G401.6 (cell line): ENCODE results near the gene C4A.
"Not testable (repeated sequence)": the region's sequence is repeated elsewhere in the genome, so short reads cannot be mapped to it uniquely, and the experiment has no call there.

Experiments used
- FAIRE-seq: peaks from 2 replicates; lab custom pipeline; 2012; peaks lifted over from hg19 to GRCh38; lab: Jason Lieb, UNC

Gene C4A

DNA sequence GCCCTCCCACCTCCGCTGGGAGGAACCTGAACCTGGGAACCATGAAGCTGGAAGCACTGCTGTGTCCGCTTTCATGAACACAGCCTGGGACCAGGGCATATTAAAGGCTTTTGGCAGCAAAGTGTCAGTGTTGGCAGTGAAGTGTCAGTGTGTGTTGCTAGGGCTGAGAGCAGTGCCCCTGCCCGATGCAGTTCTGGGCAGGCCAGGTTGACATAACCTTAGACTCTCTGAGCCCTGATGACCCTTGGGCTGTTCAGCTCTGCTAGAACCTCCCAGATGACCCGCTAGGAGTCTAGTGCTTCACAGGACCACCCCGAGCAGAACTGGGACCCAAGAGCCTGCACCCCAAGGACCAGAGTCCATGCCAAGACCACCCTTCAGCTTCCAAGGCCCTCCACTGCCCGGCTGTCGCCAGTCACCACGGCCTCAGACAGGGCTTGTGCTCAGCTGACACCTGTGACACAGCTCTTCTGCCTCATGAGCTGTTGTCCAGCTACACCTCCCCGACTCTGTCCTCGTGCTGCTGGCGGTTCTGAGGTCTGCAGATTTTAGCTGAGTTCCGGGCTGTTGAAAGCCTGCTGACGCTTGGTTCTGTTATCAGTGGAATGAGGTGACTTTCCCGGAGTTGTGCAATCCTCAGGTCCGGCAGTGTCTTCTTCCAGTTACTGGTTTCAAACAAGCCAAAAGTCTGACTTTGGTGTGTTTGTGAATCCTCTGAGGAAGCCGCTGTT, 53.6 kb downstream of the C4A start:
- FAIRE-seq, result not testable (repeated sequence)

DNA sequence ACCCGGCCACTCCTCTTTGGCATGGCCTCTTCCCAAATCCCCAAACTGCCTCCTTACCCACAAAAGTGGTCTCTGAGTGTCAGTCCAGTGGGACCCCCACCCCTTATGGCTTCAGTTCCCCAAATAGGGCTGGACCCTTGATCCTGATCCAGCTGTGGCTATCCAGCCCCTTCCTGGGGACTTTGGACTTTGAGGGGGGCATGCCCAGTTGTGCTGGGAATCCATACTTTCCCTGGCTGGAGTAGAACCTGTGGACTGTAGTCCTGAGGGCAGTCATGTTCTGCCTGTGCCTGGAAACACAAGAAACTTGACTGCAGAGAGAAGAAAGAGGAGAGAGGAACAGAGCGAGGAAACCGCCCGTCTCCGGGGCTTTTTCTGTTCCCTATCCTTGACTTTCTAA, 55.3 kb downstream of the C4A start:
- FAIRE-seq, result not testable (repeated sequence)

DNA sequence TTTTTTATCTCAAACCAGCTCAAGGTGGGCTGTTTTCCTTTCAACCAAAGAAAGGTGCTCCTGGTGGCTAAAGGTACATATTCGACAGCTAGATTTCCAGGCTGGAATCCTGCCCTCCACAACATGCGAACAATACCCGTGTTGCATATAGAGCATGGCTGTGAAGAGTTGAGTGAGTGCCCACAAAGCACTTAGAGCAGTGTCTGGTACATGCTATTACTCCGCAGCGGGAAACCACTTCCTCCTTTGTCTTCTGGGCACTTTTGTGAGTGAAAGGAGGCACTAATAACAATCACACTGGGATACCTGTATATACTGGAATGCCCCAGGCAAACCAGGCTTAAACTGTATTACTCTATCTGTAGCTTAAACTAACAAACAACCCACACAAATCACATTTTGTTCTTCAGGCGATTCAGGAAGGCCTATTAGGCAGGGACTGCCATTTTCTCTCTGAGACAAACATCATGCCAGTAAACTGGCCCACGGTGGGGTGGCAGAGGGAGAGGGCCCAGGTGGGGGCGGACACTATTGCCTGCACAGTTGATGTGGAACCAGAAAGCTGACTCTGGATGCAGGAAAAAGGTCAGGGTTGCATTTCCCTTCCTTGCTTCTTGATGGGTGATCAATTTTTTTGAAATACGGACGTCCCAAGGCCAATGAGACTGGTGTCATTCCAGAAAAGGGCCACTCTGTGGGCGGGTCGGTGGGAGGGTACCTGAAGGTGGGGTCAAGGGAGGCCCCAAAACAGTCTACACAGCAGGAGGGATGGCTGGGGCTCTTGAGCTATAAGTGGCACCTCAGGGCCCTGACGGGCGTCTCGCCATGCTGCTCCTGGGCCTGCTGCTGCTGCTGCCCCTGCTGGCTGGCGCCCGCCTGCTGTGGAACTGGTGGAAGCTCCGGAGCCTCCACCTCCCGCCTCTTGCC, 56.0 kb downstream of the C4A start, which contains the start of gene CYP21A2:
Gene CYP21A2, plus strand, starts transcription at position 818 of the 927 bp plus-strand sequence. Its CDS starts 8 bp downstream, at position 826.
- not testable (repeated sequence) for FAIRE-seq

DNA sequence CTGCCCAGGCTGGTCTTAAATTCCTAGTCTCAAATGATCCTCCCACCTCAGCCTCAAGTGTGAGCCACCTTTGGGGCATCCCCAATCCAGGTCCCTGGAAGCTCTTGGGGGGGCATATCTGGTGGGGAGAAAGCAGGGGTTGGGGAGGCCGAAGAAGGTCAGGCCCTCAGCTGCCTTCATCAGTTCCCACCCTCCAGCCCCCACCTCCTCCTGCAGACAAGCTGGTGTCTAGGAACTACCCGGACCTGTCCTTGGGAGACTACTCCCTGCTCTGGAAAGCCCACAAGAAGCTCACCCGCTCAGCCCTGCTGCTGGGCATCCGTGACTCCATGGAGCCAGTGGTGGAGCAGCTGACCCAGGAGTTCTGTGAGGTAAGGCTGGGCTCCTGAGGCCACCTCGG, 57.0 kb downstream of the C4A start:
- FAIRE-seq, result not testable (repeated sequence)

DNA sequence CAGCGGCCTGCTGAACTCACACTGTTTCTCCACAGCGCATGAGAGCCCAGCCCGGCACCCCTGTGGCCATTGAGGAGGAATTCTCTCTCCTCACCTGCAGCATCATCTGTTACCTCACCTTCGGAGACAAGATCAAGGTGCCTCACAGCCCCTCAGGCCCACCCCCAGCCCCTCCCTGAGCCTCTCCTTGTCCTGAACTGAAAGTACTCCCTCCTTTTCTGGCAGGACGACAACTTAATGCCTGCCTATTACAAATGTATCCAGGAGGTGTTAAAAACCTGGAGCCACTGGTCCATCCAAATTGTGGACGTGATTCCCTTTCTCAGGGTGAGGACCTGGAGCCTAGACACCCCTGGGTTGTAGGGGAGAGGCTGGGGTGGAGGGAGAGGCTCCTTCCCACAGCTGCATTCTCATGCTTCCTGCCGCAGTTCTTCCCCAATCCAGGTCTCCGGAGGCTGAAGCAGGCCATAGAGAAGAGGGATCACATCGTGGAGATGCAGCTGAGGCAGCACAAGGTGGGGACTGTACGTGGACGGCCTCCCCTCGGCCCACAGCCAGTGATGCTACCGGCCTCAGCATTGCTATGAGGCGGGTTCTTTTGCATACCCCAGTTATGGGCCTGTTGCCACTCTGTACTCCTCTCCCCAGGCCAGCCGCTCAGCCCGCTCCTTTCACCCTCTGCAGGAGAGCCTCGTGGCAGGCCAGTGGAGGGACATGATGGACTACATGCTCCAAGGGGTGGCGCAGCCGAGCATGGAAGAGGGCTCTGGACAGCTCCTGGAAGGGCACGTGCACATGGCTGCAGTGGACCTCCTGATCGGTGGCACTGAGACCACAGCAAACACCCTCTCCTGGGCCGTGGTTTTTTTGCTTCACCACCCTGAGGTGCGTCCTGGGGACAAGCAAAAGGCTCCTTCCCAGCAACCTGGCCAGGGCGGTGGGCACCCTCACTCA, 57.7 kb downstream of the C4A start:
- not testable (repeated sequence) for FAIRE-seq

DNA sequence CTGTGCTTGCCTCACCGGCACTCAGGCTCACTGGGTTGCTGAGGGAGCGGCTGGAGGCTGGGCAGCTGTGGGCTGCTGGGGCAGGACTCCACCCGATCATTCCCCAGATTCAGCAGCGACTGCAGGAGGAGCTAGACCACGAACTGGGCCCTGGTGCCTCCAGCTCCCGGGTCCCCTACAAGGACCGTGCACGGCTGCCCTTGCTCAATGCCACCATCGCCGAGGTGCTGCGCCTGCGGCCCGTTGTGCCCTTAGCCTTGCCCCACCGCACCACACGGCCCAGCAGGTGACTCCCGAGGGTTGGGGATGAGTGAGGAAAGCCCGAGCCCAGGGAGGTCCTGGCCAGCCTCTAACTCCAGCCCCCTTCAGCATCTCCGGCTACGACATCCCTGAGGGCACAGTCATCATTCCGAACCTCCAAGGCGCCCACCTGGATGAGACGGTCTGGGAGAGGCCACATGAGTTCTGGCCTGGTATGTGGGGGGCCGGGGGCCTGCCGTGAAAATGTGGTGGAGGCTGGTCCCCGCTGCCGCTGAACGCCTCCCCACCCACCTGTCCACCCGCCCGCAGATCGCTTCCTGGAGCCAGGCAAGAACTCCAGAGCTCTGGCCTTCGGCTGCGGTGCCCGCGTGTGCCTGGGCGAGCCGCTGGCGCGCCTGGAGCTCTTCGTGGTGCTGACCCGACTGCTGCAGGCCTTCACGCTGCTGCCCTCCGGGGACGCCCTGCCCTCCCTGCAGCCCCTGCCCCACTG, 58.6 kb downstream of the C4A start:
- not testable (repeated sequence) for FAIRE-seq

DNA sequence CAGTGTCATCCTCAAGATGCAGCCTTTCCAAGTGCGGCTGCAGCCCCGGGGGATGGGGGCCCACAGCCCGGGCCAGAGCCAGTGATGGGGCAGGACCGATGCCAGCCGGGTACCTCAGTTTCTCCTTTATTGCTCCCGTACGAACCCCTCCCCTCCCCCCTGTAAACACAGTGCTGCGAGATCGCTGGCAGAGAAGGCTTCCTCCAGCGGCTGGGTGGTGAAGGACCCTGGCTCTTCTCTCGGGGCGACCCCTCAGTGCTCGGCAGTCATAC, 59.1 kb downstream of the C4A start:
- not testable (repeated sequence) for FAIRE-seq

DNA sequence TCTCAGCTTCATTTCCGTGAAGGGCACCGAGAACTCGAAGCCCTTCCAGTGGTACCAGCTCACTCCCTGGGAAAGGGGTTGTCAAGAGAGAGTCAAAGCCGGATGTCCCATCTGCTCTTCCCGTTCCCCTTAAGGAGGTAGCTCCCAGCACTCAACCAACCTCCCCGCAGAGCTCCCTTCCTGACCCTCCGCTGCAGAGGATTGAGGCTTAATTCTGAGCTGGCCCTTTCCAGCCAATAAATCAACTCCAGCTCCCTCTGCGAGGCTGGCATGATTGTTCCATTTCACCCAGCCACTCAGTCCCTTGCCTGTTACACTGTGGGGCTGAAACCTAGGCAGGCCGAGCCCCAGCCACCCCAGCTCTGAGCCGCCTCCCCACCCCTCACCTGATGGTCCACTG, 59.5 kb downstream of the C4A start:
- not testable (repeated sequence) for FAIRE-seq

DNA sequence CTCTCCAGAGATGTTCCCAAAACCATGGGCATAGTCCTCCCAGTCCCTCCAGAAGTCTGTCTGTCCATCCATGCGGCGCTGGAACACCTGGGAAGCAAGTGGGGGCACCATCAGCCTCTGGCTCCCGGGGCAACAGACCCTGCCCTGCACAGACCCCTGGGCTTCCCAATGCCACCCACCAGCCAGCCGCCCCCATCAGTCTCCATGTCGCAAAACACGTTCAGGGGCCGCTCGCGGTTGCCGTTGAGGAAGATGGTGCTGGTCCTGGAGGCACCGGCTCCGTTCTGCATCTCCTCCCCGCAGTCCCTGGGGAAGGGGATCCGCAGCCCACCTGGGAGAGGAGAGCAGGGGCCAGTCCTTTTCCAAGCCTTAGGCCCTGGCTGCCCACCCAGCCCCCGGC, 60.4 kb downstream of the C4A start:
- not testable (repeated sequence) for FAIRE-seq

DNA sequence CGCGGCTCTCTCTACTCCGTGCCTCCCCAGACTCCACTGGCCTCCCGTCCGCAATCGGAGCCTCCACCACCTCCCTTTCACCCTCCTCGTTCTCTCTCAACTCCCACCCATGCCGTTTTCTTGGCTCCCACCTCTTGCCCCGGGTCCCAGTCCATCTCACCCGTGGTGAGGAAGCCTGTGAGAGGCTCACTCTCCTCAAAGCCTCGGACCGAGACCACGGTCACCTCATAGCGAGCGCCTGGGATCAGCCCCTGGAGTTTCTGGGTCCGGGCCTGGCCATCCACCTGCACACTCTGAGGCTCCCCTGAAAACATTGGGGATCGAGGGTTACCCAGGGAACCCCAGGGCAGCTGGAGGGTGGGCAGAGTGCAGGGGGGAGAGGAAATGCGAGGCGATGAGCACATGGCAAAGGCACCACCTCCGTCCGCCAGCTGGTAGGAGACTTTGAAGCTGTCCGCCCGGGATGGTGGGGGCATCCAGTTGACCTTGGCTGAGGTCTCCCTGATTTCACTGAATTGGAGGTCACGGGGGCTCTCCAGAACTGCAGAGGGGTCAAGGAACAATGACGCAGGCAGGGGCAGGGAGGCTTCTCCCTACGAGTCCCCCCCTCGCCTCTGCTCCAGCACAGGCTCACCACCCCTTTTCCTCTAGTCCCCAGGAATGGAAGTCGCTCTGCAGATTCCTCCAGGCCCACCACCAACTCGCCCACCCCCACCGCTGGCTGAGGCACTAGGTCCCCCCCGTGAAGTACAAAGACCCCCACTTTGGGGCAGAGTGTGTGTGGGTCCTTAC, 61.9 kb downstream of the C4A start:
- FAIRE-seq, result not testable (repeated sequence)

DNA sequence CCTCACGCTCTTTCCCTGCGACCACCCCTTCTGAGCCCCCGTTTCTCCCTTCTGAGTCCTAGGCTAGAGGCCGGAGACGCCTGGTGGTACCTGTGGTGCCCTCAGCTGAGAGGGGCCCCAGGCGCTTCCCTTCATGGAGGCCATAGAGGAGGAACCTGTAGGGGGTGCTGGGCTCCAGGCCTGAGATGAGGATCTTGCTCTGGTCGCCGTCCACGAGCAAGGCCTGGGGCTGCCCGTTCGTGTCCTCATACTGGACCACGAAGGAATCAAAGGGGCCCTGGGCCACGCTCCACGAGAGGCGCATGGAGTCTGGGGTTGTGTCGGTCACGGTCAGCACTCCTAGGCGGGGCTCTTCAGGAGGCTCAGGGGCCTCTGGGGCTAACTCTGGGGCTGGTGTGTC, 63.1 kb downstream of the C4A start:
- FAIRE-seq, result not testable (repeated sequence)

DNA sequence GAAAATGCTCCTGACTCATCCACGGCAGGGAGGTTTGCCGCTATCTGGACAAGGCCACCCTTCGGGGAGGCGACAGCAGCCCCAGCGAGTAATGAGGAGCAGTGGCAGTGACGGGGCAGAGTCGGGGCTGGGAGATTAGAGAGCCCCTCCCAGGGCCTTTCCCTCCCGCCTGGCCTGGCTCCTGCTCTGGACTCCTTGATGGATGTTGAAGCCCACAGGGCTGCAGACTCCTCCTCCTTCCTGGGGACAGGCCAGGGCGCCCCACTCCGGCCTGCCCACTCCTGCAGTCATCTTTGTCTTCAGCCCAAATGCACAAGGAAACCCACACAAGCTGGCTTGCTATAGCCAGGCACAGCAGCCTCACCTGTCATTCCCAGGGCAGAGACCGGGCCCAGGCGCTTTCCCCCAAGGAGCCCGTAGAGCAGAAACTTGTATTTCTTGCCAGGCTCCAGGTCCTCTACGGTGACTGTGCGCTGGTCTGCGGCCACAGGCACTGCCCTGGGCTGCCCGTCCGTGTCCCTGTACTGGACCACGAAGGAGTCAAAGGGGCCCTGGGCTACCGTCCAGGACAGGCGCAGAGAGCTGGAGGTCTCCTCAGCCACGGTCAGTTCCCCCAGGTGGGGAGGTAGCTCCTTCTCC, 64.1 kb downstream of the C4A start:
- FAIRE-seq, result no peak

DNA sequence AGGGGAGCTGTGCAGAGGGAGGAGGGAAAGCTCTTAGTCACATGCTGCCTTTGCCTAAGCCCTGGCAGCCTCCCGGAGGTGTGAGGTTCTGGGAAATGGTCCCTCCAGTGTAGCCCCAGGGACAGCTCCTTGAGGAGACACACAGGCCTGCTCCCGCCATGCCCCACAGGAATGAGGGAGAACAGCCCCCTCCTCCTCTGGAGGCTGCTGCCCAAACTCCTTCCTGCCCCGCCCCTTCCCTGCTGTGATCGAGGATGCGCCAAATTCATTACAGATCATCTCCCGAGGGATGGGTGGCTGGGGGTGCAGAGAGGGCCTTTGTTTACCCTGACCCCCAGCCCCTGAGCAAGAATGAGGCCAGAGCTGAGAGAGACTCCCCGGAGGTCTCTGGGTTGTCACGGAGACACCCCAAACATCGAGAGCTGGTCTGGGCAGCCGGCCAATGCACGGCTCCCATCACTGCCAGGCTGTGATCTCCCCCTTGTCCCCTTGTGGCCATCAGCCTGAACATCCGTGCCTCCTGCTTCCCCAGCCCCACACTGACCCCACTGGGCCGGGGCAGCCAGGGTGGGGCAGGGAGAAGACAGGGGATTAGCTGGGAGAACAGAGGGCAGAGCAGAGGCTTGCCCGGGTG, 64.7 kb downstream of the C4A start:
- FAIRE-seq, result no peak

DNA sequence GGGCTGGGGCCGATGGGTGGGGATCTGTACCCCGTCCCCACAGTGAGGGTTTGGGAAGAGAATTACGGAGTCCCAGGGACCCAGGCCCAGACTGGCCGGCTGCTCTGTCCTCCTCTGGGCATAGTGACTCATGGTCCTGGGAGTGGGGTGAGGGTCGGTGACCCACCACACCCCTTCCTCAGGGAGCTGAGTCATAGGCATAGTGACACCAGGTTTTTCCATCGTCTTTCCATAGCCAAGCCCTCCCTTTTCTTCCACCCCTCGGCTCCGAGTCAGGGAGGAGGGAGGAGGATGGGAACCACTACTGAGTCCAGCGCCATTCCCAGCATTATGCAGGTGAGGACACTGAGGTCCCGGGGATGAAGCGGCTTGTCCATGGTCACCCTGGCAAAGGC, 65.2 kb downstream of the C4A start:
- no peak for FAIRE-seq

DNA sequence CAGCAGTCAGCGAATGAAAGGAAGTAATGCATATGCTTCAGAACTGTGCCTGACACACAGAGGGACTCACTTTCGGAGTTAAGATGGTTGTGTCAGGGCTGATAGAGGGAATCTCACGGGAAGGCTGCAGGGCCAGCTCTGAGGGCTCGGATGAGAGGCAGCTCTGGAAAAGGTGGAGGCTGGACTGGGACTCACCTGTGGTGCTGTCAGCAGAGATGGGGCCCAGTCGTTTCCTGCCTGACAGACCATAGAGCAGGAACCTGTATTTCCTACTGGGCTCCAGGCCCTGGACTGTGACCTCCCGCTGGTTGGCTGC, 65.6 kb downstream of the C4A start:
- no peak for FAIRE-seq

DNA sequence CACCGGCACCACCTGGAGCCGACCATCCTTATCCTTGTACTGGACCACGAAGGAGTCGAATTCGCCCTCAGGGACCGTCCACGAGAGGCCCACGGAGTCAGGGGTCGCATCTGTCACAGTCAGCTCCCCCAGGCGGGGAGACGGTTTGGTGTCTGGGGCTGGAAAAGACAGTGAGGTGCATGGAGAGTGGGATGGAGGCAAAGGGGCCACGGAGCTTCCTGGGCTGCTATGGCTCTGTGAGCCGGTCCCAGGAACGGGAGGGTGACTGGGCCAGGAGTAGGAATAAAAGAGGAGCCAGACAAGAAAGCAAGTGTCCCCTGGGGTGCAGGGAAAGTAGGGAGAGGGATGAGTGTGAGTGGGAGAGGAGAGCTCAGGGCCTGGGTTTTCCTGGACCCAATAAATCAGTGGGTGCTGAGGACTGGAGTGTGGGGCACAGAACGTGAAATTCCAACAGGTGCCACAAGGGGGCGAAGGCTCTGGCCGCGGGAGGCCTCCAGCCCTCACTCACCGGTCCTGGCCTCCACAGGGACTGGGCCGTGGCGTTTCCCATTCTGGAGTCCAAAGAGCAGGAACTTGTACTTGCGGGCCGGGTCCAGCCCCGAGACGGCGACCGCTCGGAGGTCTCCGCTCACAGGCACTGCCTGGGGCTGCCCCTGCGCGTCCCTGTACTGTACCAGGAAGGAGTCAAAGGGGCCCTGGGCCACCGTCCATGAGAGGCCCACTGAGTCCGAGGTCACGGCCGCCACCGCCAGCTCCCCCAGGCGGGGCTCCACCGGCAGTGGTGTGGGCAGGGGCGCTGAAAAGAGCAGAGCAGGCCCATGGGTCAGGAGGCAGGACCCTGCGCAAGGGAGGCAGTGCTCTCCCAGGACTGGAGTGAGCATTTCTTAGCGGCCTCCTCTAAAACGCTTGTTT, 66.3 kb downstream of the C4A start:
- FAIRE-seq, result no peak

DNA sequence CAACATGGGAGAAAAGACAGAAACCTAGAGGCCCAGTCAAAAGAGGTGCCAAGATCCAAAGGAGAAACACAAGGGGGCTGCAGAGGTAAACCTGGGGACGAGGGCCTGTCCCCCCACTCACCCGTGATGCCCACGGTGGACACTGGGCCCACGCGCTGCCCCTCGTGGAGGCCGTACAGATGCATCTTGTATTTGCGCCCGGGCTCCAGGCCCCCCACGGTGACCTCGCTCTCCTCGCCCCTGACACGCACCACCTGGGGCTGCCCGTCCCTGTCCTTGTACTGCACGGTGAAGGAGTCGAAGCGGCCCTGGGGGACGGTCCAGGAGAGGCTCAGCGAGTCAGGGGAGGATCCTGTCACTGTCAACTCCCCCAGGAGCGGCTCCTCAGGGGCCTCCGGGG, 67.3 kb downstream of the C4A start:
- FAIRE-seq, result not testable (repeated sequence)

DNA sequence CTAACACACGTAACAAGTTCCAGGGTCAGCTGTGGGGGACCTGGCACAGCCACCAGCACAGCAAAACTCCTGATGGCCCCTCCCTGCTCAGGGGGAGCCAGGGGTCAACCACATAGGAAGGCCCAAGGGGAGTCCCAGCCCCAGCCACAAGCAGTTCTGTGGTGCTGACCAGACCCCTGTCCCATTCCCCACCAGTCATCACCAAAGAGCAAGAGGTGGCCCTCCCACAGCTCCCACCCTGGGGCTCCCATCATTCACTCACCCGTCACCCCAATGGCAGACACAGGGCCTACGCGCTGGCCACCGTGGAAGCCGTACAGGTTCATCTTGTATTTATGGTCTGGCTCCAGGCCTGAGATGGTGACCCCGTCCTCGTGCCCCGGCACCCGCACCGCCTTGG, 67.9 kb downstream of the C4A start:
- not testable (repeated sequence) for FAIRE-seq

DNA sequence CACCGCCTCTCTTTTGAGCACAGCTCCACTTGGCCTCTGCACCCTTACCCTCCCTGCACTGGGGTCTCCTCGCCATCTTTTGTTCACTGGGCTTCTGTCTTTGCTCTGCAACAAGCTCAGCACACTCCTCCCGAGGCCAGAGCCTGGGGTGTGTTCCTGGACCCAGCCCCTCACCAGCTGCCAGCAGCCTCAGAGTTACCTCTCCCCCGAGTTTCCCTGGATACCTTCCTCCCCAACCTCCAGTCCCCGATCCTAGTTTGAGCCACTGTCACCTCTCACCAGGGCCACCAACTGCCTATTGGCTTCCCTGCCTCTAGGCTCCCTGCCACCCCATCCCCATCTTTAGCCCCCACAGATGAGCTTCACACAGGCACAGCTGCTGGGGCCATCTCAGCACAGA, 68.7 kb downstream of the C4A start:
- no peak for FAIRE-seq
